Heart left ventricle (tissue), 13 donors: ENCODE measurements around the gene FLNA.

ENCODE experiments used
- POLR2A ChIP-seq, 2 donors: fragments of 450-650 bp; IDR thresholded peaks; one replicate each; pipeline ENCODE4 v1.6.1; 2017; ENCODE audit warnings: antibody characterized with exemption in 2 of 2, mild to moderate bottlenecking in 2 of 2, moderate library complexity in 2 of 2
- TF ChIP-seq, protein P1 (sequence below), 12 donors: fragments of 200-600 bp; sonication (generic) in 4 of 12; IDR thresholded peaks; one replicate each; pipeline versions ENCODE4 v1.5.0 to v1.8.0; 2018 to 2022; ENCODE audit warnings: antibody characterized with exemption in 12 of 12, mild to moderate bottlenecking in 5 of 12
- donor health status: ischemic (EF 13 %, LVEDD 7.1; RV severe dilation, severe dysfunction).
- donor health status: DM: no; HTN: yes; CAD: no.
- donor health status: DM: no; HTN: no; CAD: no.
- donor health status: ischemic (EF 25% LVEDD 6.9; RV normal size, moderate dysfunction).
- donor health status: ischemic (EF 25% LVEDD 5.7; RV mildly dilated, moderate dysfunction).
- donor health status: ischemic (EF 35%, LVEDD 5.7; RV mildly dilated, moderate dysfunction).
- donor health status: nonischemic (EF 11% LVEDD 7.7; RV severe dilation, severe dysfunction).
- donor health status: DM: yes; HTN: yes; CAD: no.
- donor health status: PGD.
- donor health status: ischemic (EF 29% LVEDD 5.4; RV normal size, mild dysfunction).
- donor health status: nonischemic (EF 23%, LVEDD 6.1; RV moderate dilation, normal function).

DNA sequence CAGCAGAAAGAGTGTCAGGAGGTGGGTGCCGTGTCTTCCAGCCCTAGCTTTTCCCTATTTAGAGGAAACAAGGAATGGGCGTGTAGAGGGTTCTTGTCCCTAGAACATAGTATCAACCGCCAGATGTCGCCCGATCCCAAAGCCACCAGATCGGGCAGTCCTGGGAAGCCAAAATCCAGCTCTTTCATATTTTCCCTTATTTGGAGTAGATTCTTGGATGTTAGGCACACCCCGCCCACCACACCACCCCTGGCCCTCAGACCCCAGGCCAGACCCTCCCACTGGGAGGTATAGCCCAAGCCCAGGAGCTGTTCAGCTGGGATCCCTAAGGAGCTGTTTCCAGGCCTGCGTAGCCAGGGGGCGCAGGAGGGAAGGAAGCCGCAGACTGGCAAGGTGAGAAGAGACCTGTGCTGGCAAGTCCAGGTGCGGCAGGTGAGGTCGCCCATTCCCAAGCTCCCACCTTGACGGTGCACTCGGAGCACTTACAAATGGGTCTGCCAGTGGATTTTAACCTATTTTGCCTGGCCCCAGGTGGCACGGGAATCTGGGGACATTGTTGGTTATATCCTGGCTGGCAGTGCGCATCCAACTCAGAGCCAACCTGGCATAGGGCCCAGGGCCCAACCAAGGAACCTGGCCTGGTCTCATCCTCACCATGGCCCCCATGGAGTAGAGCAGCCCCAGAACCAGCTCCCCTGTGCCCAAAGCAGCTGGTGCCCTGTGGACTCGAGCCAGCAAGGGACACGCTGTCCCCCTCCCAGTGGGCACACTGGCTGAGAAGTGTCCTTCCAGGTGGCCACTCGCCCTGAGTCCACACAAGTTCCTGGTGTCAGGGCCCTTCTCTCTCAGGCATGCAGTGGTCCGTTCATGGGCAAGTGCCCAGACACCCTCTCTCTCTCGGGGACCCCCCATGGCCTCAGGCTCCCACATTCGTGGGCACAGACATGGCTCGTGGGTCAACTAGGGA, 811 bp downstream of the FLNA start:
- TF ChIP-seq, protein P1, sequence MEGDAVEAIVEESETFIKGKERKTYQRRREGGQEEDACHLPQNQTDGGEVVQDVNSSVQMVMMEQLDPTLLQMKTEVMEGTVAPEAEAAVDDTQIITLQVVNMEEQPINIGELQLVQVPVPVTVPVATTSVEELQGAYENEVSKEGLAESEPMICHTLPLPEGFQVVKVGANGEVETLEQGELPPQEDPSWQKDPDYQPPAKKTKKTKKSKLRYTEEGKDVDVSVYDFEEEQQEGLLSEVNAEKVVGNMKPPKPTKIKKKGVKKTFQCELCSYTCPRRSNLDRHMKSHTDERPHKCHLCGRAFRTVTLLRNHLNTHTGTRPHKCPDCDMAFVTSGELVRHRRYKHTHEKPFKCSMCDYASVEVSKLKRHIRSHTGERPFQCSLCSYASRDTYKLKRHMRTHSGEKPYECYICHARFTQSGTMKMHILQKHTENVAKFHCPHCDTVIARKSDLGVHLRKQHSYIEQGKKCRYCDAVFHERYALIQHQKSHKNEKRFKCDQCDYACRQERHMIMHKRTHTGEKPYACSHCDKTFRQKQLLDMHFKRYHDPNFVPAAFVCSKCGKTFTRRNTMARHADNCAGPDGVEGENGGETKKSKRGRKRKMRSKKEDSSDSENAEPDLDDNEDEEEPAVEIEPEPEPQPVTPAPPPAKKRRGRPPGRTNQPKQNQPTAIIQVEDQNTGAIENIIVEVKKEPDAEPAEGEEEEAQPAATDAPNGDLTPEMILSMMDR (IDR thresholded peaks at IDR 0.05), result peak; percentile 33 to 76 (median 58)
- no peak for TF ChIP-seq POLR2A (IDR thresholded peaks at IDR 0.05)
